Endothelial cell of umbilical vein (primary cell): ENCODE data around the gene WDR27. TPM values are rescaled to one million over a fixed set of nuclear protein-coding genes. Genes with fewer than 3 reads are reported as not detected.
"Not testable (repeated sequence)": the region's sequence is repeated elsewhere in the genome, so short reads cannot be mapped to it uniquely, and the experiment has no call there.

ENCODE experiments used
- BruUV-seq: library from RNA; stranded (reverse); fragments of 400-500 nt; replicated peaks from 2 replicates; lab custom pipeline; 2021; lab: Mats Ljungman, UMichigan
- CTCF ChIA-PET: fragments of 300-600, 350-600 bp; sonication (Branson Sonifier 250); formaldehyde crosslinking; loops from one replicate; lab custom pipeline; 2021; ENCODE audit warnings: antibody characterized with exemption, inconsistent platforms; lab: Charles Lee
- POLR2A ChIA-PET: fragments of 300-600, 350-600 bp; sonication (Branson Sonifier 250); formaldehyde crosslinking; loops from one replicate; lab custom pipeline; 2021; ENCODE audit warnings: antibody characterized with exemption, inconsistent platforms; lab: Charles Lee
- DNase-seq: peaks from one replicate; pipeline ENCODE4 v3.0.0-alpha.2; 2011; ENCODE audit warnings: low read depth, low spot score
- FAIRE-seq: peaks from 2 replicates; lab custom pipeline; 2011; peaks lifted over from hg19 to GRCh38; lab: Jason Lieb, UNC
- H2AFZ ChIP-seq: 2 replicates; pipeline ENCODE4 v1.6.0; 2012; ENCODE audit warnings: low read depth, low read length, control low read depth, inconsistent platforms
- H3K27ac ChIP-seq: 2 replicates; pipeline ENCODE4 v1.5.1; 2011; ENCODE audit warnings: low read depth, mild to moderate bottlenecking, control low read depth, low read length, moderate library complexity; ENCODE audit not compliant: insufficient read depth
- H3K27me3 ChIP-seq, 2 experiments: 2 replicates each; pipeline versions ENCODE4 v1.6.0 to v1.6.1; 2011; ENCODE audit warnings: low read length in 2 of 2, mixed read lengths in 1 of 2; ENCODE audit not compliant: control insufficient read depth in 2 of 2, insufficient read depth in 2 of 2
- H3K36me3 ChIP-seq, 2 experiments: 2 replicates in 1 of 2; 3 replicates in 1 of 2; pipeline ENCODE4 v1.5.1; 2011; ENCODE audit warnings: low read length in 2 of 2, mild to moderate bottlenecking in 1 of 2, moderate library complexity in 1 of 2; ENCODE audit not compliant: control insufficient read depth in 2 of 2, insufficient read depth in 2 of 2; ENCODE audit errors: extremely low read depth in 1 of 2
- H3K4me1 ChIP-seq: 3 replicates; pipeline ENCODE4 v1.5.1; 2011; ENCODE audit warnings: mild to moderate bottlenecking, low read length; ENCODE audit not compliant: control insufficient read depth, insufficient read depth; ENCODE audit errors: extremely low read depth
- H3K4me2 ChIP-seq: 2 replicates; pipeline ENCODE4 v1.6.1; 2011; ENCODE audit warnings: low read length, control low read depth, mixed read lengths; ENCODE audit not compliant: insufficient read depth
- H3K4me3 ChIP-seq, 3 experiments: fragments of 200-600 bp in 1 of 3; sonication (generic), shearing (Covaris generic) in 1 of 3; replicated peaks in 1 of 3; 2 replicates each; pipeline ENCODE4 v1.5.1; 2011 to 2016; ENCODE audit warnings: control low read depth in 3 of 3, low read length in 3 of 3, mild to moderate bottlenecking in 2 of 3, inconsistent platforms in 1 of 3, low read depth in 1 of 3, moderate library complexity in 1 of 3; ENCODE audit not compliant: insufficient read depth in 1 of 3
- H3K79me2 ChIP-seq: 2 replicates; pipeline ENCODE4 v1.6.0; 2012; ENCODE audit warnings: low read length, inconsistent platforms; ENCODE audit not compliant: control insufficient read depth, insufficient read depth
- H3K9ac ChIP-seq: replicated peaks from 2 replicates; pipeline ENCODE3; 2011; ENCODE audit warnings: low read length, control low read depth; ENCODE audit not compliant: insufficient read depth; ENCODE audit errors: extremely low read depth
- H3K9me1 ChIP-seq: replicated peaks from 3 replicates; pipeline ENCODE4 v1.6.0; 2011; ENCODE audit warnings: mild to moderate bottlenecking, low read length; ENCODE audit not compliant: control insufficient read depth, insufficient read depth; ENCODE audit errors: extremely low read depth
- H3K9me3 ChIP-seq: replicated peaks from 2 replicates; pipeline ENCODE4 v1.5.1; 2012; ENCODE audit warnings: low read length, inconsistent platforms; ENCODE audit not compliant: control insufficient read depth, insufficient read depth
- H4K20me1 ChIP-seq: replicated peaks from 2 replicates; pipeline ENCODE3; 2011; ENCODE audit warnings: mild to moderate bottlenecking, low read length; ENCODE audit not compliant: control insufficient read depth, insufficient read depth; ENCODE audit errors: extremely low read depth
- GATA2 ChIP-seq: IDR thresholded peaks from 2 replicates; pipeline ENCODE4 v1.7.0; 2011; ENCODE audit warnings: low read depth, mild to moderate bottlenecking, moderate library complexity, mixed read lengths, low read length; ENCODE audit not compliant: insufficient read length, insufficient read depth
- JUN ChIP-seq: IDR thresholded peaks from 2 replicates; pipeline ENCODE4 v1.6.1; 2011; ENCODE audit warnings: borderline replicate concordance, low read depth; ENCODE audit not compliant: insufficient read length, insufficient read depth
- POLR2A ChIP-seq: IDR thresholded peaks from 2 replicates; pipeline ENCODE4 v1.6.1; 2012; ENCODE audit warnings: low read depth, mild to moderate bottlenecking, control low read depth, low read length
- dilution Hi-C: fragments of 300-500 bp; cut with MboI; formaldehyde crosslinking; loops from one replicate; pipeline ENCODE4 v1.15.0; 2019; ENCODE audit warnings: low sequenced_read_pairs; ENCODE audit not compliant: extremely low pct_ligation_motif_present
- intact Hi-C: fragments of 100-400 bp; cut with micrococcal nuclease; formaldehyde crosslinking; loops from one replicate; pipeline ENCODE4 v1.10.0; 2022
- polyA plus RNA-seq, 4 experiments: library from polyadenylated mRNA; depleted of rRNA in 3 of 4; stranded (reverse) in 3 of 4; unstranded in 1 of 4; fragments of >200 nt; gene quantifications; 2 replicates each; pipeline versions ENCODE4 v1.2.1 to v1.2.3, GENCODE V29; 2011 to 2012; ENCODE audit warnings: missing spikeins in 1 of 4
- total RNA-seq: library from RNA; stranded (reverse); gene quantifications from 2 replicates; pipeline ENCODE4 v1.2.3, GENCODE V29; 2021

The WDR27 gene
- total and polyA plus RNA-seq, 2 donors (not counting 3 experiments of a cell fraction or from before 2014, with no cell fraction given): 60.1 to 69.7 TPM

DNA sequence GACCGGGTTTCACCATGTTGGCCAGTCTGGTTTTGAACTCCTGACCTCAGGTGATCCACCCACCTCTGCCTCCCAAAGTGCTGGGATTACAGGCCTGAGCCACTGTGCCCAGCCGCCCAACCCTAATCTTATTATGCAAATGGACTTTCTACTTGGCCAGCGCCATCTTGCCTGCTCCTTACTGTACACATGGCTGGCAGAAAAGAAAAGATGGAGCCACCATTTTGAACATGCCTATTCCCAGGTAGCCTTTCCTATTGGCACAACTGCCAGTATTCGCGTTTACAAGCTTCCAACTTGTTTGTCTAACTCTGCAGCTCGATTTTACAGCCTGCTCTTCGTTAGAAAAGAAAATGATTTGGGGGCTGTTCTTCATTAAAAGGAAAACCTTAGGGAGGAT is 84.3 kb downstream of the WDR27 start:
- dilution Hi-C loops (no loop called here), intact Hi-C loops (no loop called here)
- Histone ChIP-seq H3K9me1 (no peaks in the 10 kb centered on the region), H3K9me3 (no peaks in the 10 kb centered on the region), H3K27ac (no peak overlapping the region), H3K9ac (no peak overlapping the region), H4K20me1 (no peaks in the 10 kb centered on the region), H3K27me3 (no peaks in the 10 kb centered on the region), H2AFZ (no peak overlapping the region), H3K4me3 (no peak overlapping the region), H3K4me2 (no peak overlapping the region), H3K36me3 (no peaks in the 10 kb centered on the region), H3K79me2 (no peaks in the 10 kb centered on the region), H3K4me1 (peaks cover 4% of the 10 kb centered on the region)
- CTCF ChIA-PET: no interaction called here
- TF ChIP-seq POLR2A (no peak), GATA2 (no peak), JUN (no peak)
- no TSS peak for BruUV-seq
- FAIRE-seq: no peak
- no peak for DNase-seq
- POLR2A ChIA-PET: no interaction called here

DNA sequence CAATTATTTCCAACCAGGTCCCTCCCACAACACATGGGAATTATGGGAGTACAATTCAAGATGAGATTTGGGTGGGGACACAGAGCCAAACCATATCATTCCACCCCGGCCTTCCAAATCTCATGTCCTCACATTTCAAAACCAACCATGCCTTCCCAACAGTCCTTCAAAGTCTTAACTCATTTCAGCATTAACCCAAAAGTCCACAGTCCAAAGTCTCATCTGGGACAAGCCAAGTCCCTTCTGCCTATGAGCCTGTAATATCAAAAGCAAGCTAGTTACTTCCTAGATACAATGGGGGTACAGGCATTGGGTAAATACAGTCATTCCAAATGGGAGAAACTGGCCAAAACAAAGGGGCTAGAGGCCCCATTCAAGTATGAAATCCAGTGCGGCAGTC is 93.2 kb downstream of the WDR27 start:
- H2AFZ ChIP-seq, H3K27ac ChIP-seq, H3K4me3 ChIP-seq, H3K9me3 ChIP-seq, H3K36me3 ChIP-seq, H3K4me1 ChIP-seq, BruUV-seq, CTCF ChIA-PET, H3K27me3 ChIP-seq, intact Hi-C loops, H3K9me1 ChIP-seq, DNase-seq, POLR2A ChIA-PET, H3K79me2 ChIP-seq, H4K20me1 ChIP-seq, H3K4me2 ChIP-seq, dilution Hi-C loops, FAIRE-seq, H3K9ac ChIP-seq: not testable (repeated sequence)
